CD4-positive, alpha-beta T cell (primary cell): ENCODE results near the gene MEIOSIN. TPM values are rescaled to one million over a fixed set of nuclear protein-coding genes. Genes with fewer than 3 reads are reported as not detected.
"Not testable (repeated sequence)": the region's sequence is repeated elsewhere in the genome, so short reads cannot be mapped to it uniquely, and the experiment has no call there.

Source experiments
- ATAC-seq: fragments of 200-7000 bp; cut with Tn5 transposase; one replicate; pipeline ENCODE4 v1.10.0; 2022; ENCODE audit warnings: mild to moderate bottlenecking; ENCODE audit not compliant: poor library complexity
- CTCF ChIA-PET: fragments of 350-600 bp; sonication (Branson Sonifier 250); formaldehyde crosslinking; loops from one replicate; lab custom pipeline; 2021; ENCODE audit warnings: antibody characterized with exemption, inconsistent platforms; lab: Charles Lee
- POLR2A ChIA-PET: fragments of 350-600 bp; sonication (Branson Sonifier 250); formaldehyde crosslinking; loops from one replicate; lab custom pipeline; 2021; ENCODE audit warnings: antibody characterized with exemption, inconsistent platforms; lab: Charles Lee
- DNase-seq, 14 experiments: peaks; one replicate each; pipeline ENCODE4 v3.0.0-alpha.2; 2013 to 2020; ENCODE audit warnings: mixed read lengths in 2 of 14
- H3K27ac ChIP-seq, 2 donors: one replicate each; pipeline versions ENCODE4 v1.5.1 to v1.7.0; 2013; ENCODE audit warnings: low read length in 2 of 2, low read depth in 1 of 2, mild to moderate bottlenecking in 1 of 2
- H3K27me3 ChIP-seq, 2 experiments: 1 replicate in 1 of 2; 2 replicates in 1 of 2; pipeline versions ENCODE4 v1.6.1 to v1.7.0; 2013; ENCODE audit warnings: low read length in 2 of 2, control low read depth in 1 of 2, mild to moderate bottlenecking in 1 of 2, moderate library complexity in 1 of 2; ENCODE audit not compliant: insufficient read depth in 2 of 2, control insufficient read depth in 1 of 2
- H3K36me3 ChIP-seq: one replicate; pipeline ENCODE4 v1.6.1; 2013; ENCODE audit warnings: low read length, control low read depth; ENCODE audit not compliant: insufficient read depth
- H3K4me1 ChIP-seq: one replicate; pipeline ENCODE4 v1.6.1; 2013; ENCODE audit warnings: low read length, control low read depth; ENCODE audit not compliant: insufficient read depth
- H3K4me3 ChIP-seq: one replicate; pipeline ENCODE4 v1.5.1; 2013; ENCODE audit warnings: mild to moderate bottlenecking, low read length, moderate library complexity
- H3K9me3 ChIP-seq, 2 experiments: 1 replicate in 1 of 2; 2 replicates in 1 of 2; pipeline versions ENCODE4 v1.6.1 to v1.7.0; 2013; ENCODE audit warnings: low read length in 2 of 2, mild to moderate bottlenecking in 2 of 2, control low read depth in 1 of 2, moderate library complexity in 1 of 2; ENCODE audit not compliant: control insufficient read depth in 1 of 2, insufficient read depth in 1 of 2
- H3K27ac Mint-ChIP-seq: one replicate; pipeline ENCODE4 v1.8.0; 2020; ENCODE audit warnings: mixed read lengths
- H3K27me3 Mint-ChIP-seq: one replicate; pipeline ENCODE4 v1.8.0; 2021; ENCODE audit warnings: mixed read lengths
- H3K36me3 Mint-ChIP-seq: one replicate; pipeline ENCODE4 v1.8.0; 2021; ENCODE audit warnings: low read depth, mixed read lengths
- H3K4me1 Mint-ChIP-seq: one replicate; pipeline ENCODE4 v1.8.0; 2021; ENCODE audit warnings: low read depth, mixed read lengths
- H3K4me3 Mint-ChIP-seq: one replicate; pipeline ENCODE4 v1.8.0; 2020; ENCODE audit warnings: mild to moderate bottlenecking, mixed read lengths
- H3K9me3 Mint-ChIP-seq: one replicate; pipeline ENCODE4 v1.8.0; 2020; ENCODE audit warnings: mixed read lengths
- CTCF ChIP-seq: fragments of 200-600 bp; IDR thresholded peaks from one replicate; pipeline ENCODE4 v1.8.0; 2022; ENCODE audit warnings: antibody characterized with exemption, mild to moderate bottlenecking
- intact Hi-C, 2 experiments: fragments of 100-400 bp; cut with DNase I in 1 of 2; cut with micrococcal nuclease in 1 of 2; formaldehyde crosslinking; loops; one replicate each; pipeline versions ENCODE4 v1.15.1 to v1.9.0; 2023 to 2025; cut with DNase I, micrococcal nuclease
- polyA plus RNA-seq, 2 donors: library from polyadenylated mRNA; unstranded; fragments of 120-200 nt; gene quantifications; one replicate each; pipeline ENCODE4 v1.2.1, GENCODE V29; 2013
- total RNA-seq, 174 experiments: library from RNA in 2 of 174; stranded (reverse) in 2 of 174; gene quantifications; one replicate each; pipeline ENCODE4 v1.2.3 and lab custom pipeline; 2021 to 2026

MEIOSIN gene
- not detected for total RNA-seq
- polyA plus RNA-seq (2013, experiment 1 of 2): not detected
- polyA plus RNA-seq (2013, experiment 2 of 2): not detected
- 0 to 0.20 (median 0) reads per million in 172 experiments for total RNA-seq (lab: John Stamatoyannopoulos, UW)

- Mint-ChIP-seq H3K4me1 (peaks cover 24% of the 10 kb centered on the region), H3K9me3 (no peaks in the 10 kb centered on the region), H3K36me3 (peaks cover 12% of the 10 kb centered on the region), H3K27me3 (no peaks in the 10 kb centered on the region), H3K27ac (no peak within 1 kb of the TSS), H3K4me3 (peak within 1 kb of the TSS; percentile 64)
- peaks cover 27% of the 10 kb centered on the region for H3K4me1 ChIP-seq
- H3K9me3 ChIP-seq: no peaks in the 10 kb centered on the region
- ATAC-seq: no peak
- H3K27ac ChIP-seq: no peak within 1 kb of the TSS
- ChIA-PET POLR2A (interaction anchor here (0.9 kb wide), 1 partner anchor 16 kb away, joined by 3 read pairs; no protein-coding TSS in a partner anchor), CTCF (no interaction called here)
- intact Hi-C loops: loop anchor here in 1 of 2 experiments (2.0 to 5.0 kb wide), 2 partner anchors 38 to 154 kb away; partner anchors contain the start of gene IRF2BP1
- no peaks in the 10 kb centered on the region for H3K36me3 ChIP-seq
- no peak for TF ChIP-seq CTCF
- no peak within 1 kb of the TSS for H3K4me3 ChIP-seq
- DNase-seq: peak in 1 of 14 experiments; percentile 42
- H3K27me3 ChIP-seq: no peaks in the 10 kb centered on the region
Observed at GRCh38 chr19:45733160-45733810, at the start of gene MEIOSIN. TSS of gene MEIOSIN (plus strand) at chr19:45733439. CDS start at chr19:45735377, 1,938 bp downstream.

- H3K4me3 ChIP-seq, H3K4me3 Mint-ChIP-seq, H3K27me3 Mint-ChIP-seq, intact Hi-C loops, CTCF ChIA-PET, H3K27ac Mint-ChIP-seq, H3K27me3 ChIP-seq, H3K9me3 ChIP-seq, H3K27ac ChIP-seq, ATAC-seq, DNase-seq, POLR2A ChIA-PET, H3K9me3 Mint-ChIP-seq: not testable (repeated sequence)
- H3K4me1 Mint-ChIP-seq: peaks cover 14% of the 10 kb centered on the region
- H3K36me3 ChIP-seq: peaks cover 53% of the 10 kb centered on the region
- H3K4me1 ChIP-seq: peaks cover 22% of the 10 kb centered on the region
- H3K36me3 Mint-ChIP-seq: peaks cover 53% of the 10 kb centered on the region
Observed at GRCh38 chr19:45685045-45685444, 48.2 kb upstream of the MEIOSIN start.

- CTCF ChIA-PET: no interaction called here
- Histone ChIP-seq H3K4me1 (peaks cover 25% of the 10 kb centered on the region), H3K9me3 (no peaks in the 10 kb centered on the region), H3K4me3 (no peak overlapping the region), H3K27me3 (no peaks in the 10 kb centered on the region), H3K36me3 (peaks cover 53% of the 10 kb centered on the region), H3K27ac (no peak overlapping the region)
- POLR2A ChIA-PET: no interaction called here
- no peak overlapping the region for H3K27ac Mint-ChIP-seq
- no peaks in the 10 kb centered on the region for H3K9me3 Mint-ChIP-seq
- no peaks in the 10 kb centered on the region for H3K27me3 Mint-ChIP-seq
- peaks cover 22% of the 10 kb centered on the region for H3K4me1 Mint-ChIP-seq
- no peak for ATAC-seq
- intact Hi-C loops: no loop called here
- no peak for DNase-seq
- no peak for TF ChIP-seq CTCF
- H3K36me3 Mint-ChIP-seq: peaks cover 60% of the 10 kb centered on the region
- H3K4me3 Mint-ChIP-seq: no peak overlapping the region
Observed at GRCh38 chr19:45687599-45687998, 45.6 kb upstream of the MEIOSIN start.
